ENCODE results near the gene KBTBD7.

The KBTBD7 gene, protein sequence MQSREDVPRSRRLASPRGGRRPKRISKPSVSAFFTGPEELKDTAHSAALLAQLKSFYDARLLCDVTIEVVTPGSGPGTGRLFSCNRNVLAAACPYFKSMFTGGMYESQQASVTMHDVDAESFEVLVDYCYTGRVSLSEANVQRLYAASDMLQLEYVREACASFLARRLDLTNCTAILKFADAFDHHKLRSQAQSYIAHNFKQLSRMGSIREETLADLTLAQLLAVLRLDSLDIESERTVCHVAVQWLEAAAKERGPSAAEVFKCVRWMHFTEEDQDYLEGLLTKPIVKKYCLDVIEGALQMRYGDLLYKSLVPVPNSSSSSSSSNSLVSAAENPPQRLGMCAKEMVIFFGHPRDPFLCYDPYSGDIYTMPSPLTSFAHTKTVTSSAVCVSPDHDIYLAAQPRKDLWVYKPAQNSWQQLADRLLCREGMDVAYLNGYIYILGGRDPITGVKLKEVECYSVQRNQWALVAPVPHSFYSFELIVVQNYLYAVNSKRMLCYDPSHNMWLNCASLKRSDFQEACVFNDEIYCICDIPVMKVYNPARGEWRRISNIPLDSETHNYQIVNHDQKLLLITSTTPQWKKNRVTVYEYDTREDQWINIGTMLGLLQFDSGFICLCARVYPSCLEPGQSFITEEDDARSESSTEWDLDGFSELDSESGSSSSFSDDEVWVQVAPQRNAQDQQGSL

DNA sequence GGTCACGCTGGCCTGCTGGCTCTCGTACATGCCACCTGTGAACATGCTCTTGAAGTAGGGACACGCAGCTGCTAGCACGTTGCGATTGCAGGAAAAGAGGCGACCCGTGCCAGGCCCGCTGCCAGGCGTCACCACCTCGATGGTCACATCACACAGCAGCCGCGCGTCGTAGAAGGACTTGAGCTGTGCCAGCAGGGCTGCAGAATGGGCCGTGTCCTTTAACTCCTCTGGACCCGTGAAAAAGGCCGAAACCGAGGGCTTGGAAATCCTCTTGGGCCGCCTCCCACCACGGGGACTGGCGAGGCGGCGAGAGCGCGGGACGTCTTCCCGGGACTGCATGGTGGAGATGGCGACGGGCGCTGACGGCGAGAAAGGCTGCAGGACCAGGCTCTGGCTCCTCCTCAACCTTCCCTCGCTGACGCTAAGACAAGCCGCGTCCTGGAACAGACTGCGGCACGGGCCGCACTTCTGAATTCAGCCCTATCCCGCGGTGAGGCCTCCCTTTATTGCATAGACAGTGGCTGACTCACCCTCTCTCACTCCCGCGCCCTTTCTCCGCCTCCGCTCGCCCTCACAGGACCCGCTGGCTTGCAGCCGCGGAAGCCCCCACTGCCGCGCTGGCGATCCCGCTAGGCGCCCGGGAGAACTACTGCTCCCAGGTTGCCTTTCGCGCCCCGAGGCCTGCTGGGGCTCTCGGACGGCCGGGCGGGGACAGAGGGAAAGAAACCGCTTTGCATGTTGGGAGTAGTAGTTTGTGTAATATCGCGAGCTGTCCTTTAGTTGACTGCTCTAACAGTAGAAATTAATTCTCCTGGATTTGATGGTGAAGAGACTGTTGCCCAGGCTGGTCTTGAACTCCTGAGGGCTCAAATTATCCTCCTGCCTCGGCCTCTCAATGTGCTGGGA, at the start of gene KBTBD7:
KBTBD7 (minus strand) TSS at position 651 of the 906 bp plus-strand sequence; CDS start at position 339, 312 bp downstream.
- DNase-seq: peak; percentile 86 to 91

DNA sequence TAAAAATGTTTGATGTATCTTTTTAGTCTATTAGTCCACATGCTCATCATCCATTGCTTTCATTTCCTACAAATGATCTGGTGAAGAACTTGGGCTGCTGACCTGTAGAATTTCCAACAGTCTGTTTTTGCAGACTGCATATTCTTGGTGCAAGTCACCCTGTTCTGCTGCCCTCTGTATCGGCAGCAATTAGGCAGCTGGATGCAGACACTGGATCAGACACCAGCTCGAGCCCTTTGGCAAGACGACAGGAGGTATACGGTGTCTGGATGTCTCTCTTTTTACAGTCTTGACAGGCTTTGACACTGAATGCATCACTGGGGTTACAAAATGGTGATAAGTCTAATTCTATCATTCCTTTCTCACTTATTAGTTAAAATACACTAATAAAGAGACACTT, 47.3 kb upstream of the KBTBD7 start:
- DNase-seq: no peak

DNA sequence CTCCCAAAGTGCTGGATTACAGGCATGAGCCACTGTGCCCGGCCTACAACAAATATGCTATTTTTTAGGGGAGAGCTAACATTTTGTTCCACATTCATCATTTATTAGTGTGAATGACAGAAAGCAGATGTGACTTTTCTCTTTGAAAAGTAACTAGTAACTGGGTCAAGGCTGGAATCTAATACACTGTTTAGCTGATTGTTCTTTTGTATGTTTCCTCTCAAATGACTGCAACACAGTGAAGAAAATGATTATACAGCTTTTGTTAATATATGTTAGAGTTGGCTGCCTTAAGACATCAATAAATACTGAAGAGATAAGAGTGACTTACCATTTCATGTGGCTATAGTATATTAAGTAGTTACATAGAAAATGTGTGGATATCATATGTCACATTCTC, 42.0 kb upstream of the KBTBD7 start:
- DNase-seq: no peak

DNA sequence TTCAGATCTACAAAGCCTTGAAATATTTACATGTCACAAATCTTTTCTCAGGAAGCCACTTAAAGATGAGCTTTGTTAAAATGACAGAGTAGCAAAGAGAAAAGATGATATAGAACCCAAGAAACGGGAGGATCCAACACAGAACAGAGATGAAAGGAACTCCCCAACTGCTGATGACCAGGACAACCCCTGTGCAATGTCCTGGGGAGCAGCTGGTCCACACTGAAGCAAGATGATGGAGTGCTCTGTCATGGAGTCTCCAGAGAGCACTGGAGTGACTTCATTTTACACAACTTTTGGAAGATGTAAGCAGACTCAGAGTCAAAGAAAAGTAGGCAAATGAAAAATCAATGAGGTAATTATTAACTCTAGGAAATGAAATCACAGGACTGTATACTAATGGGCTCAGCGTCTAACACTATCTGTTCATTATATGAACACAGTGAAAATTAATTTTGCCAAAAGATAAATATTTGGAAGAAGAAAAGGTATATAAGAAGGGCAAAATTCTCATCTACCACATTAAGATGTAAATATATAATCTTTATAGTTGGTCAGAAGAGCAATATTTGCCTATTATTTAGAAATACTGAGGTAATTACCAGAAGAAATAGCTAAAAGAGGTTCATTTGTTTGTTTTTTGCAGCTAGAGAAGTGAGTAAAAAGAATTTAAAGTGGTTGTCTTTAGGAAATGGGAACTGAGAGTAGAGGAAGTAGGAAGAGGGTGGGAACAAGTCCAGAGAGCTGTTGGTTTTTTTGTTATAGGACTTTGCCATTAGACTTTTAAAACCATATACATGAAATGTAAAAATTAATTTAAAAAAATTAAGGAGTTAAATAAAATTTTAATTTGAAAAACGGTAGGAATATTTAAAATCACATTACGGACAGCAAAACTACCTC, 38.5 kb upstream of the KBTBD7 start:
- DNase-seq: no peak

DNA sequence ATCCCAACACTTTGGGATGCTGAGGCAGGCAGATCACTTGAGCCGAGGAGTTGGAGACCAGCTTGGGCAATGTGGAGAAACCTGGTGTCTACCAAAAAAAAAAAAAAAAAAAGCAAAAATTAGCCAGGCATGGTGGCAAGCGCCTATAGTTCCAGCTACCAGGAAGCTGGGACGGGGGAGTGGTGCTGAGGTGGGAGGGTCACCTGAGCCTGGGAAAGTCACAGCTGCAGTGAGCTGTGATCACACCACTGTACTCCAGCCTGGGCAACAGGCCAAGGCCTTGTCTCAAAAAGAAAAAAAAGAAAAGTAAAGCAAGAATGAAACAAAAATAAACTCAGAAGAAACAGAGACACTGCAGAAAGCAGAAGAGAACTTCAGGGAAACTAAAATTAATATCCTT, 37.4 kb upstream of the KBTBD7 start:
- peak in 1 of 2 donors; percentile 5 for DNase-seq

DNA sequence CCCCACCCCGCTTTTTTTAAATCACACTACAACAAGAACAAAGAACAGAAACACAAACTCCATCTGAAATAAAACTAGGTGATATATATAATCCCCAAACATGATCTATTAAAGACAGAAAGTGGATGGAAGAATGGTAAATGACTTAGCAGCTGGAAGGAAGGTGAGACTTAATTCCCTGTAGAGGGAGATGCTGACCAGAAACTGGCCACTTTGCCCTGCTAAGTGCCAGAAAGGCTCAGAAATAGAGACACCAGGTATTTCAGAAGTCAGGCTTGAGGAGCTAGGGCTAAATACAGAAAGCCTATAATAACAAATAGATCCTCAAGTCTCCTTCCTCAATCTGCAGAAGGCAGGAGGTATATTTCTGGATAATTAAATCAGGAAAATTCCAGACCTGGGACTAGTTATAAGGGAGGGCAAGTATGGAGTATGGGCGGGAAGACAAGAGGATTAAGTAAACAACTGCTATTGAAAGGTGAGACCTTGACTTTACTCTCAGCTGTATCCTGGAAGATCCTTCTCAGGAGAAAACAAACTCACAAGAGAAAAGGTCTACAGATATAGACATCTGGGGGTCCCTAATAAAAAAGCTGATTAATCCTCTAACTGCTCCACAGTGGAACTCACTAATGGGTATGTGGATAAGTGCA, 36.8 kb upstream of the KBTBD7 start:
- no peak for DNase-seq

DNA sequence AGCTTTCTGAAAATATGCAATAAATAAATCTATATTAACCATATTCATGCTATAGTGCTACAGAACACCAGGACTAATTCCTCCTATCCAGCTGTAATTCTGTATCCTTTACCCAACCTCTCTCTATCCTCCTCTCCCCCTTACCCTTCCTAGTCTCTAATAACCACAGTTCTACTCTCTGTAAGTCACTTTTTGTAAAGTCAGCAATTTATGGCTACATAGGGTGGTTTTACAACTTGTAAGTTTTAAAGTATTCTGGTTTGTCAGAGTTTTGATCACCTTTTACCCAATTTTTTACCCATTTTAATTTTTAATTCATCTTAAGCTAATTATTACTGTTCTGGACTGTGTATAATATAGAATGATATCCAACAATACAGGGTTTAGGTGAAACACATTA, 35.0 kb upstream of the KBTBD7 start:
- DNase-seq: no peak

DNA sequence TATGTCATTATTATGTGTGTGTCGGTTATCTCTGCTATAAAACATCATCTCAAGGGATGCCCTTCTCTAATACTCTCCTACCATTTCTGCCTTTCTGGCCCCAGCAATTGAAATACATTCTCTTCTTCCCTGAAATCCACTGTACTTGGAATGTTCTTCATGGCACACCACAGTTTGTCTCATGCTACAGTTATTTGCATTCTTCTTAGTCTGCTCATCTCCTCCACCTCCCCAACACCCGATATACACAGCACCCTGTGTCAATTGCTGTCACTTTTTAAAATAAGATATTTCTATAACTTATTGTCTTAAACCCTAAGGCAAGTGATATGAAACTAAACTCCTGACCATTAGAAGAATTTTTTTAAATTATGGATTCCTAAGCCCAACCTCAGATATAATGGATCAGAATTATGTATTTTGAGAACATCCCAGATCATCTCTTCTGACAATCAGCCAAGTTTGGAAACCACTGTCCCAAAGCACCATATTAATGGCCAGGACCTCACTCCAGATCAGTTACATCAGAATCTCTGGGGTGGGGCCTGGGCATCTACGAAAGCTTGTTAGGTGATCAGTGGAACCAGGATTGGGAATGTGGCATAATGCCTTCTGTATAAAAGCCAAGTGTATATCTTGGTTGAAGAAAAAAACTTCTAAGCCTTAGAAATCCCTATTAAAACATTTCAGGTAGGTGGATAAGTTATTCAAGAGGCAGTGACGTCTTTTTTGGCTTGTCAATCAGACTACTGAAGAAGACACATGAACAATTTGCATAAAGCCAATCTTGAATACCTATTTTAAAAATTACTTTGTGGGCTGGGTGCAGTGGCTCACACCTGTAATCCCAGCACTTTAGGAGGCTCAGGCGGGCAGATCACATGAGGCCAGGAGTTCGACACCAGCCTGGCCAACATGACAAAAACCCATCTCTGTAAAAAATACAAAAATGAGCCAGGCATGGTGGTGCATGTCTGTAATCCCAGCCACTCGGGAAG, 30.0 kb upstream of the KBTBD7 start:
- DNase-seq: no peak

DNA sequence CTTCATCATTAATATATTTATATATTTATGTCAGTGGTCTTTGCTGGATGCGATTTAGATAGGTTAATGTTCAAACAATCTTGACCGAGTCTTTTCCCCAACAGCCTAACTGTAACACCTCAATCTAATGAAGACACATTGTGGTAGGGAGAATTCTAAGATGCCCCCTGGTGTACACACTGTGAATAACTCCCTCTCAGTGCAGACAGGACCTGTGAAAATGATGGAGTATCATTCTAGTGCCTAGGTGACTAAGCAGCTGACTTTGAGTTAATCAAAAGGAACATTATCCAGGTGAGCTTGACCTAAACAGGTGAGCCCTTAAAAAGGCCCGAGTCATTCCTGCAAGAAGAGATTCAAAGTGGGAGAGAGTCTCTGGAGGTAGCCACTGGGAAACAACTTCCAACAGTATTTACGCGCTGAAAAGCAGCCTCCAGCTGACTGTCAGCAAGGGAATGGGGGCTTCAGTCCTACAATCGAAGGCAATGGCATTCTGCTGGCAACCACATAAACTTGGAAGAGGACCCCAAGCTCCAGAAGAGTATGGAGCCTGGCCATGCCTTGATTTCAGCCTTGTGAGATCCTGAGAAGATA, 28.0 kb upstream of the KBTBD7 start:
- peak; percentile 53 to 69 for DNase-seq

DNA sequence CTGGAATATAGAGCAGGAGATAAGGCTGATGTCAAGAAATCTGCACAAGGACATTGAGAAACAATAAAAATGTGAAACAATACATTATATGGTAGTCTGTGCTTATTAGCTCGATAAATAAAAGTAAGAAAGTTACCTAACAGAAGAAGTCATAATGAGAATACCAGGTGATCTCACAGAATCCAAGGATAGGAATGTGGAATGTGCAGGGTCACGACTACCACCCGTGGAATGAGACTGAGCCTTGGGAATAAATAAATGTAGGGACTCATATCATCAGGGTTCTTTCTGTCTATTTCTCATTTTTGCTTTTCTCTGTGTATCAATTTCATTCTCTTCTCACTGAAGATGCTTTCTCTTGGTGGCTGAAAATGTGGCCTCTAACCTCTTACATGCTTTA, 26.0 kb upstream of the KBTBD7 start:
- DNase-seq: no peak

DNA sequence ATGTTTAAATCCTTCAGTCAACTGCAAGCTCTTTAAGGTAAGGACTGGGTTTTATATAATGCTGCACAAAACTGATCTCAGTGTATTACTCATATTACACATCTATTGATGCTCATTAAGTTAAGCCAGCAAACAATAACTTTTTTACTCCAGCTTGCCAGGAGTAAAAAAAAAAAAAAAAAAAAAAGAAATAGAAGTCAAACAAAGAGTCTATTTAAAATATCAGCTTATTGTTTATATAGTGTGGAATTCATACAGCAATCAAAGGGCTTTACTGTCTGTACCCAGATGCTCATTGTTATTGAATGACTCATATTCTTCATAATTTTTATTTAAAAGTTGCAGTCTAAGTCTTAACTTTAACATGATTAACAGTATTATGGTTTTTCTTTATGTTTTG, 21.8 kb upstream of the KBTBD7 start:
- DNase-seq: no peak

DNA sequence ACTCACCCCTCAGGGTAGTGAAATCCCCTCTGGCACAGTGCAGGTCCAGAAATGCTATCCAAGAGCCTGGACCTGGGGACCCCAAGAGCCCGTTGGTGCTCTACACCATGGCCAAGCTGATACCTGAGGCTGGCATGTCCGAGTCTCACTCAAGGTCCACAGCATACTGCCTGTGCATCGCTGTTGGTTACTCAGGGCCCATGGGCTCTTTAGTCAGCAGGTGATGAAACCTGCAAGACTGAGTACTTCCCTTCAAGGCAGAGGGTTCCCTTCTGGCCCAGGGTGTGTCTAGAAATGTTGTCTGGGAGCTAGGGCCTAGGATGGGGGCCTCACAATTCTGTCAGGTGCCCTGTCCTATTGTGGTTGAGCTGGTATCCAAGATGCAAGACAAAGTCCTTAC, 19.6 kb upstream of the KBTBD7 start:
- DNase-seq: no peak

DNA sequence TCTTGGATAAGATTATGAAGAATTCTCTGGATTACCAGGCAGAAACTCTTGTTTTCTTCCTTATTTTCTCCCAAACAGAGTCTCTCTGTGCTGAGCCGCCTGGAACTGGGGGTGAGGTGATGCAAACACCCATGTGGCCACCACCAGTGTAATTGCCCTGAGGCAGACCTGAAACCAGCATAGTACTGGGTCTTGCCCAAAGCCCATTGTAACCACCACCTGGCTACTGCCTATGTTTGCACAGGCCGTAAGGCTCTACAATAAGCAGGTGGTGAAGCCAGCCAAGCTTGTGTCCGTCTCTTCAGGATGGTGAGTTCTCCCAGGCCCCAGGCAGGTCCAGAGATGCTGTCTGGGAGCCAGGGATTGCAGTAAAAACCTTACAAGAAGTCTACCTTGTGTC, 18.9 kb upstream of the KBTBD7 start:
- DNase-seq: no peak

DNA sequence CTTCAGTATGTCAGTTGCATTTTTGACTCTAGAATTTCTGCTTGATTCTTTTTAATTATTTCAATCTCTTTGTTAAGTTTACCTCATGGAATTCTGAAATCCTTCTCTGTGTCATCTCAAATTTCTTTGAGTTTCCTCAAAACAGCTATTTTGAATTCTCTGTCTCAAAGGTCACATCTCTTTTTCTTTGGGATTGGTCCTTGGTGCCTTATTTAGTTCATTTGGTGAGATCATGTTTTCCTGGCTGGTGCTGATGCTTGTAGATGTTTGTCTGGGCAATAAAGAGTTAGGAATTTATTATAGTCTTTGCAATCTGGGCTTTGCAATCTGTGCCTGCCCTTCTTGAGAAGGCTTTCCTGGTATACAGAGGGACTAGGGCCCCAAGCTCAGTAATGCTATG, 18.5 kb upstream of the KBTBD7 start:
- DNase-seq: no peak

DNA sequence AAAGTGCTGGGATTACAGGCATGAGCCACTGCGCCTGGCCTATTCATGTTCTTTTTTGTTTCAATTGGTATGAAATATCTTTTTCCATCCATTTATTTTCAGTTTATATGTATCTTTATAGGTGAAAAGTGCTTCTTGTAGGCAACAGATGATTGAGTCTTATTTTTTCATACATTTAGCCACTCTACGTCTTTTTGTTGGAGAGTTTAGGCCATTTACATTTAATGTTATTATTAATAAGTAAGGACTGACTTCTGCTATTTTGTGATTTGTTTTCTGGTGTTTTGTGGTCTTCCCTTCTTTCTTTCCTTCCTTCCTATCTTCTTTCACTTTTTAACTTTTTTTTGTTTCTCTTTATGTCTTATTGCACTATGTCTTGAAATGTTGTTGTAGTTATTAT, 16.7 kb upstream of the KBTBD7 start:
- DNase-seq: no peak

DNA sequence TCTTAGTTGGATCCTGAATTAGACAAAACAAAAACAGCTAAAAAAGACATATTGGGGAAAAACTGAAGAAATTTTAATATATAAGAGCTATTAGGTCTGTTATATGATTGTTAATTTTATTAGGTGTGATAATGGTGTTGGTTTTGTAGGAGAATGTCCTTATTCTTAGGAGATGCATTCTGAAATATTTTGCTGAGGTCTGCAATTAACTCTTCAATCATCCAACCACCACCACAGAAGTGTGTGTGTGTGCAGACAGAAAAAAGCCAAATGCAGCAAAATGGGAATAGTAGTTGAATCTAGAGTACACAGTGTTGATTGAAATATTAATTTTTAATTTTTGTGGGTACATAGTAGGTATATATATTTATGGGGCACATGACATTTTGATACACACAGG, 12.1 kb upstream of the KBTBD7 start:
- no peak for DNase-seq

DNA sequence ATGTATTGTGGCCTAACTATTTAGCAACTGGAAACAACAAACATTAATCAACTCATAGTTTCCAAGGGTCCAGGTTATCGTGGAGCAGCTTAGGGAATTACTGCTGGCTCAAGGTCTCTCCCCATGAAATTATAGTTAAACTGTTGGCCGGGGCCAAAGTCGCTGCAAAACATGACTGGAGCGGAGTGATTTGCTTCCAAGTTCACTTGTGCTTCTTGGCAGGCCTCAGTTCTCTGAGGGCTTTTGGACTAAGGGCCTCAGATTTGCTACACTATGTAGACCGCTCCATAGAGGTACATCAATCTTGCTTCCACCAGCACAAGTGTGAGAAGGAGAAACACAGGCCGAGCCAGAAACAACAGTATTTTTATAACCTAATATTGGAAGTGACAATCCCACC, 9.4 kb upstream of the KBTBD7 start:
- no peak for DNase-seq

DNA sequence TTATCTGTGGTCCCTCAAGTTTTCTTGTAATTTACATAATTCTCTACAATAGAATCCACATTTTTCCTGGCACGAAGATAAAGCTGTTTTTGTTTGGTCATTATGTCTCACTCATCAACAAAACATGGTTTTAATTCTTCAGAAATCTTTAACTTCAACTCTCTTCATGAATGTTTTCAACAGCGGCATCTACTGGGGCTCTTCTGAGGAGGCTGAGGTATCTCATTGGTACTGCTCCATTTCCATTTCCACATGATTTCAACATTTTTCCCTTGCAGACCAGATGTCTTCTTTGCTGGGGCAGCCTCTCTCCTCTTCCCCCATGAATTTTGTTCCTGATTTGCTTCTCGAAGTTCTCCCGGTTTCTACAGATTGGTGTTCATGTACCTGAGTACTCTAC, 5.8 kb upstream of the KBTBD7 start:
- DNase-seq: no peak

DNA sequence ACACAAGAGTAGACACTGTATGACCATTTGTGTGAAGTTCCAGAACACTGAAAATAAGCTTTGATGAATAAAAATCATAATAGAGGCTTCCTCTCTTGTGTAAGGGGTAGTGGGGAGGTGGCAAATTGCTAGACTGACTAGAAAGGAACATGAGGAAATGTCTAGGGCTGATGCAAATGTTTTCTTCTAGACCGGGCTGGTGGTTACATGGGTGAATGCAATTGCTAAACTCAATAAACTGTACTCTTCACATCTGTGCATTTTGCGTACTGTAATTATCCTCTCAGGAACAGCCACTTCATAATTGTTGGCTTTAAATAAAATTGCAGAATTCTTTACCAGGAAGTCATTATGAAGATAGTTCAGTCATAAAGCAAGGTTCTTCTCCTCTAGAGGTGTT, 5.2 kb upstream of the KBTBD7 start:
- peak in 1 of 2 donors; percentile 30 for DNase-seq

DNA sequence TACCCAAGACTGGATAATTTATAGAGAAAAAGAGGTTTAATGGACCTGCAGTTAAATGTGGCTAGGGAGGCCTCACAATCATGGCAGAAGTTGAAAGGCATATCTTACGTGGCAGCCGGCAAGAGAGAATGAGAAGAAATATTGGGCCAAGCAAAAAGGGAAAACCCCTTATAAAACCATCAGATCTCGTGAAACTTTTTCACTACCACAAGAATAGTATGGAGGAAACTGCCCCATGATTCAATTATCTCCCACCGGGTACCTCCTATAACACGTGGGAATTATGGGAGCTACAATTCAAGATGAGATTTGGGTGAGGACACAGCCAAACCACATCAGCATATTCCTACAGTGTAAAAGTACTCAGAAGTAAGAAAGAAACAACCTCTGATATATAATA, 4.7 kb upstream of the KBTBD7 start:
- no peak for DNase-seq
